SK-N-SH (cell line): Measurements from ENCODE around the gene DOCK8. TPM values are rescaled to one million over a fixed set of nuclear protein-coding genes. Genes with fewer than 3 reads are reported as not detected.

Experiments
- CTCF ChIA-PET: fragments of 300-600, 350-600 bp; formaldehyde crosslinking; extraction: SDS; loops from one replicate; lab custom pipeline; 2021; lab: Yijun Ruan, JAX
- POLR2A ChIA-PET: fragments of 350-600 bp; sonication (Branson Sonifier 250); formaldehyde crosslinking; extraction: SDS; loops from one replicate; lab custom pipeline; 2020; ENCODE audit warnings: antibody characterized with exemption, inconsistent platforms; lab: Yijun Ruan, JAX
- DNase-seq: peaks from one replicate; pipeline ENCODE4 v3.0.0; 2012
- H2AFZ ChIP-seq: fragments of 200-600 bp; sonication (generic); 2 replicates; pipeline ENCODE4 v1.8.1; 2016; ENCODE audit warnings: antibody characterized with exemption, mild to moderate bottlenecking, low read depth
- H3F3A ChIP-seq: fragments of 200-600 bp; sonication (generic); replicated peaks from 2 replicates; pipeline ENCODE3; 2016; ENCODE audit warnings: antibody characterized with exemption, mild to moderate bottlenecking; ENCODE audit not compliant: insufficient read depth
- H3K27ac ChIP-seq, 2 experiments: fragments of 200-500 bp in 1 of 2; fragments of 200-600 bp in 1 of 2; sonication (Bioruptor generic) in 1 of 2; sonication (generic), shearing (Covaris generic) in 1 of 2; 2 replicates each; pipeline versions ENCODE4 v1.5.1 to v1.6.1; 2014 to 2016; ENCODE audit warnings: low read depth in 2 of 2, inconsistent platforms in 1 of 2, low read length in 1 of 2, mild to moderate bottlenecking in 1 of 2, mixed read lengths in 1 of 2
- H3K27me3 ChIP-seq: fragments of 200-600 bp; sonication (generic), shearing (Covaris generic); 2 replicates; pipeline ENCODE4 v1.6.1; 2016; ENCODE audit warnings: mixed run types; ENCODE audit not compliant: insufficient read depth
- H3K36me3 ChIP-seq, 2 experiments: fragments of 200-500 bp in 1 of 2; fragments of 200-600 bp in 1 of 2; sonication (Bioruptor generic) in 1 of 2; sonication (generic) in 1 of 2; replicated peaks in 1 of 2; 2 replicates each; pipeline versions ENCODE3 to v1.5.1; 2014 to 2016; ENCODE audit warnings: low read length in 1 of 2, mild to moderate bottlenecking in 1 of 2; ENCODE audit not compliant: insufficient read depth in 2 of 2, control insufficient read depth in 1 of 2
- H3K4me1 ChIP-seq, 2 experiments: fragments of 200-500 bp in 1 of 2; fragments of 200-600 bp in 1 of 2; sonication (Bioruptor generic) in 1 of 2; sonication (generic), shearing (Covaris generic) in 1 of 2; 2 replicates each; pipeline versions ENCODE4 v1.5.1 to v1.6.1; 2014 to 2016; ENCODE audit warnings: low read depth in 1 of 2, low read length in 1 of 2, mixed run types in 1 of 2; ENCODE audit not compliant: insufficient read depth in 2 of 2, control insufficient read depth in 1 of 2
- H3K4me2 ChIP-seq: fragments of 200-600 bp; sonication (generic), shearing (Covaris generic); 2 replicates; pipeline ENCODE4 v1.6.1; 2017; ENCODE audit warnings: mixed run types
- H3K4me3 ChIP-seq, 2 experiments: fragments of 200-500 bp in 1 of 2; fragments of 200-600 bp in 1 of 2; sonication (Bioruptor generic) in 1 of 2; sonication (generic), shearing (Covaris generic) in 1 of 2; 2 replicates each; pipeline versions ENCODE4 v1.5.1 to v1.8.1; 2014 to 2016; ENCODE audit warnings: low read depth in 2 of 2, inconsistent platforms in 1 of 2, low read length in 1 of 2, mild to moderate bottlenecking in 1 of 2, mixed read lengths in 1 of 2, moderate library complexity in 1 of 2
- H3K79me2 ChIP-seq: fragments of 200-600 bp; sonication (generic); 2 replicates; pipeline ENCODE4 v1.8.1; 2017; ENCODE audit warnings: mild to moderate bottlenecking; ENCODE audit not compliant: insufficient read depth
- H3K9ac ChIP-seq: fragments of 200-600 bp; sonication (generic); 2 replicates; pipeline ENCODE4 v1.6.1; 2017; ENCODE audit warnings: mixed run types
- H3K9me2 ChIP-seq: fragments of 200-600 bp; sonication (generic); 2 replicates; pipeline ENCODE4 v1.6.1; 2017; ENCODE audit warnings: mixed run types
- H3K9me3 ChIP-seq: fragments of 200-600 bp; sonication (generic); 2 replicates; pipeline ENCODE4 v1.6.1; 2017; ENCODE audit warnings: mixed run types, mild to moderate bottlenecking, moderate library complexity
- H4K20me1 ChIP-seq: fragments of 200-600 bp; sonication (generic); 2 replicates; pipeline ENCODE4 v1.6.1; 2017; ENCODE audit warnings: mild to moderate bottlenecking, mixed run types; ENCODE audit not compliant: insufficient read depth
- CHD2 ChIP-seq: fragments of 150-350 bp; IDR thresholded peaks from 2 replicates; pipeline ENCODE4 v1.6.1; 2018; ENCODE audit warnings: low read length; ENCODE audit not compliant: partially characterized antibody
- ELF1 ChIP-seq: IDR thresholded peaks from 2 replicates; pipeline ENCODE4 v1.4.0; 2012
- FOXJ3 ChIP-seq: sonication (generic); formaldehyde crosslinking; IDR thresholded peaks from 2 replicates; pipeline ENCODE4 v1.5.1; 2020; ENCODE audit warnings: mild to moderate bottlenecking, missing genetic modification reagents
- GABPA ChIP-seq: IDR thresholded peaks from 2 replicates; pipeline ENCODE4 v1.4.0; 2012; ENCODE audit warnings: low read depth, mild to moderate bottlenecking
- GATA2 ChIP-seq: sonication (generic); formaldehyde crosslinking; IDR thresholded peaks from 2 replicates; pipeline ENCODE4 v1.5.0; 2020; ENCODE audit warnings: mild to moderate bottlenecking, missing genetic modification reagents
- JUND ChIP-seq: IDR thresholded peaks from 2 replicates; pipeline ENCODE4 v1.4.0; 2012
- MAX ChIP-seq: IDR thresholded peaks from 2 replicates; pipeline ENCODE4 v1.4.0; 2012; ENCODE audit warnings: low read depth
- MEF2A ChIP-seq: IDR thresholded peaks from 2 replicates; pipeline ENCODE4 v1.4.0; 2012; ENCODE audit warnings: low read depth, borderline replicate concordance
- POLR2AphosphoS5 ChIP-seq: IDR thresholded peaks from 2 replicates; pipeline ENCODE4 v1.6.1; 2012; ENCODE audit warnings: low read depth, low read length
- RAD21 ChIP-seq: IDR thresholded peaks from 2 replicates; pipeline ENCODE4 v1.6.1; 2012; ENCODE audit warnings: mild to moderate bottlenecking, low read length
- RCOR1 ChIP-seq: fragments of 150-350 bp; IDR thresholded peaks from 2 replicates; pipeline ENCODE4 v1.6.1; 2017; ENCODE audit warnings: antibody characterized with exemption, low read length
- REST ChIP-seq: IDR thresholded peaks from 2 replicates; pipeline ENCODE4 v1.6.1; 2012; ENCODE audit warnings: mild to moderate bottlenecking, low read depth, low read length, moderate library complexity
- RXRA ChIP-seq: IDR thresholded peaks from 2 replicates; pipeline ENCODE4 v1.4.0; 2012; ENCODE audit warnings: low read depth, mild to moderate bottlenecking, borderline replicate concordance
- TAF1 ChIP-seq: IDR thresholded peaks from 2 replicates; pipeline ENCODE4 v1.6.1; 2012; ENCODE audit warnings: low read depth, mild to moderate bottlenecking, low read length, moderate library complexity, borderline replicate concordance
- TCF12 ChIP-seq: IDR thresholded peaks from 2 replicates; pipeline ENCODE4 v1.4.0; 2012
- USF2 ChIP-seq: fragments of 150-350 bp; IDR thresholded peaks from 2 replicates; pipeline ENCODE4 v1.6.1; 2017; ENCODE audit warnings: antibody characterized with exemption, low read length, low read depth, borderline replicate concordance
- WGBS: methylation state at CpG from one replicate; pipeline ENCODE4 v1.1.6; 2017; ENCODE audit warnings: low lambda C conversion rate; 5-methylcytosine and 5-hydroxymethylcytosine counted together
- polyA plus RNA-seq, 3 experiments: library from polyadenylated mRNA; depleted of rRNA; stranded (reverse); fragments of >200 nt; gene quantifications; 2 replicates each; pipeline ENCODE4 v1.2.3, GENCODE V29; 2012

Gene DOCK8
- polyA plus RNA-seq, 1 of the 3 experiments (the other 2 are of a cell fraction) = not detected

GRCh38 chr9:495739-496138, 281.1 kb downstream of the DOCK8 start (continued):
- TF ChIP-seq USF2 (no peak), FOXJ3 (no peak), ELF1 (no peak)
- TF ChIP-seq, all 33 proteins: peak for 0

GRCh38 chr9:503326-503725, 288.7 kb downstream of the DOCK8 start:
- Histone ChIP-seq H3K9me2 (no peaks in the 10 kb centered on the region), H4K20me1 (no peaks in the 10 kb centered on the region), H3K4me1 (no peaks in the 10 kb centered on the region; a peak in 1 of 4 replicates), H2AFZ (no peak overlapping the region), H3K36me3 (no peaks in the 10 kb centered on the region), H3K9me3 (no peaks in the 10 kb centered on the region), H3K79me2 (no peaks in the 10 kb centered on the region), H3K4me3 (no peak overlapping the region), H3K27ac (no peak overlapping the region), H3K9ac (no peak overlapping the region), H3K27me3 (peaks cover 40% of the 10 kb centered on the region), H3K4me2 (no peak overlapping the region), H3F3A (no peaks in the 10 kb centered on the region)
- WGBS = 28% methylated on average over 8 of the region's 9 CpGs
- no peak for DNase-seq
- ChIA-PET POLR2A (no interaction called here), CTCF (interaction anchor here (0.6 kb wide), 1 partner anchor 331 kb away, joined by 3 read pairs; no protein-coding TSS in a partner anchor)
- TF ChIP-seq JUND = no peak
- no peak for TF ChIP-seq MAX
- no peak for TF ChIP-seq POLR2AphosphoS5
- no peak for TF ChIP-seq ELF1
- TF ChIP-seq RXRA = no peak
- TF ChIP-seq TCF12 = no peak
- no peak for TF ChIP-seq REST
- TF ChIP-seq CHD2 = no peak
- TF ChIP-seq GABPA = no peak
- TF ChIP-seq MEF2A = no peak
- no peak for TF ChIP-seq TAF1
- no peak for TF ChIP-seq GATA2 (CRISPR knock-in tag)
- no peak for TF ChIP-seq RCOR1
- TF ChIP-seq RAD21 = no peak
